Forelimb muscle (tissue), 1 donor: ENCODE measurements around the gene SOWAHA. TPM values are rescaled to one million over a fixed set of nuclear protein-coding genes. Genes with fewer than 3 reads are reported as not detected.

Source experiments
- DNase-seq: peaks from one replicate; pipeline ENCODE4 v3.0.0-alpha.2; 2013; ENCODE audit warnings: low read depth
- polyA plus RNA-seq: library from polyadenylated mRNA; unstranded; fragments of 120-200 nt; gene quantifications from one replicate; pipeline ENCODE4 v1.2.1, GENCODE V29; 2013; ENCODE audit not compliant: insufficient read length

The SOWAHA gene
- 0.11 TPM for polyA plus RNA-seq

- DNase-seq = no peak
Observed at GRCh38 chr5:132812781-132813598, at the start of gene SOWAHA. Gene SOWAHA, plus strand, starts transcription at chr5:132813302. Its CDS starts 320 bp downstream, at chr5:132813622.

DNA sequence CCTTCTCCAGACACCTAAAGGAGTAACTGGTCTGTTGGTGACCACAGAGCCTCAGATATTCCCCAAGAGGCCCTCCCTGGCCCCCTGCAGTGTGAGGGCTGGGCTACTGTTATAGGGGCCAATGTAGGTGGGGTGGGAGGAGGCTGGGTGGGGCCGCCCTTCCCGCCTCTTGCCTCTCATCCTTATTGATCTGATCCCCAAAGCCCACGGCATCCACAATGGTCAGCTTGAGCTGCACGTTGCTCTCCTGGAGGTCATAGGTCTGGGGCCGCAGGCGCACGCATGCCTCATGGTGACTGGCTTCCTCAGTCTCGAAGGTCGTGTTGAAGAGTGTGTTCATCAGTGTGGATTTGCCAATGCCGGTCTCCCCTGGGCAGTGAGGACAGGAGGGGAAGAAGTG, 49.1 kb upstream of the SOWAHA start:
- DNase-seq = no peak

GRCh38 chr5:132764671-132765238, 48.3 kb upstream of the SOWAHA start:
- no peak for DNase-seq

DNA sequence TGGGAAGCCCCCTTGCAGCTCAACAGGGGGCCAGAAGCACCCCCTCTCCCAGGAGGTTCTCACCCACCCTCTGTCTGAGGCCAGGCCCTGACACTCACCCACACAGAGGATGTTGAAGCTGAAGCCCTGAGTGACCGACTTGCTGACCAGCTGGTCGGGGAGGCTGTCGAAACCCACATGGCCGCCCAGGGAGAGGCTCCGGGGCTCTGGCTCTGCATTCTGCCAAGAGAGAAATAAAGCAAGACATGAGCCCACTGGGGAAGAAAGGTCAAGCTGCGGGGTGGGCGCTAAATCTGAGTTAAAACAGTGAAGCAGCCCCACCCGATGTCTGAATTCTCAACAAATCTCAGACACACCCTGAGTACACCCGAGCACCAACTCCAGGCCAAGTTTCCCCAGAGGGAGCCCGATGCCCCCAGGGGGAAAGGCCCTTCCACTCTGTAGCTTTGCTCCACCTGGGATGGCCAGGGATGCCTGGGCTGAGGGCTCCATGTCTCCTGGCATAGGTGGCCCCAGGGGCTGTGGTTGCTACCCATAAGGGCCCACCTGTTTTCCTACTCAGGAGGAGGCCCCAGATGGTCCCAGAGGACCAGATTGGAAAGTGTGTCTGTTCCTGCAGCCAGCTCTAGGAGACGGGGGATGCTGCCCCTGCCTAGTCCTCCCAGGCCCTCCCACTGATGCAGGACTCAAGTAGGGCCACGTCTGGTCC, 47.6 kb upstream of the SOWAHA start:
- DNase-seq = no peak

DNA sequence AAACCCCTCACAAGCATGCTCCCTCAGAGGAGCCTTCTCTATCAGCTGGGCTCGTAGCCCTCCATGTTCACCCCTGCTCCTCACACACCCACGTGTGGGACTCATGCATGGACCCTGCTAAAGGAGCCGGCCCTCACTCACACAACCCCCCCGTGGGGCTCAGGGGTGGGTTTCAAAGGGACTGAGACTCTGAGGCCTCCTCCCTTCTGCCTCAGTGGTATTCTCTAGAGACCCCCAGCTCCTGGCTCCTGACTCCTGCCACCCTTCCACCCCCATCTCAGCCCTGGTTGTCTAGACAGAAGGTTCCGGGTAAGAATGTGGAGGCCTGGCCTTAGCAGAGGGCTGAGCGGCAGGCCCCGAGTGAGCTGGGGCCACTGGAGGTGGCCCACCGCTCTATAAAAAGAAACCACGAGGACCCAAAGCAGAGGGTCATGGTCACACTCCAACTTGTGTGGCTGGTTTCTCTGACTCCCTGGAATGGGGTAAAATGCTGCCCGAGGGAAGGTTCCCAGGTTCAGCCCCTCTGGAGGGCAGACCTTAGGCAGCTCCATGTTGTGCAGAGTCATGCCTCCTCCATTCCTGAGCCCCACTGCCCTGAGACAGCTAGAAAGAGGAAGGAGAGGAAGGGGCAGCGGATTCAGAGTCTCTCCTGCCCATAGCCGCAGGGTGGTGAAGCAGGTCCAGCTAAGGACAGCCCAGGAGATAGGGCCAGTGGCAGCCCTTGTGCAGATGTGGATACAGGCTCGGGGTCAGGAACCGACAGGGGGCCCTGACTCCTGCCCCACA, 46.9 kb upstream of the SOWAHA start:
- no peak for DNase-seq

DNA sequence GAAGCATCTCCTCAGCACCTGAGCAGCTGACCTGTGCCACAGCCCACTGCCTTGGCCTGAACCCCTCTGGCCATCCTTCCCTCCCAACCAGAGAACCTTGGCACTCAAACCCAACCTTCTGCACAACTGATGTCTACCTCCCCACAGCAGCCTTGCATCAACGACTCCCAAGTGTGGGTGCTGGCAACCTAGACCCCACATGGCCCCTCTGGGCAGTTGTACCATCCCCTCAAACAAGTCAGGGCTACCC, 46.4 kb upstream of the SOWAHA start:
- DNase-seq = no peak

GRCh38 chr5:132767150-132767549, 46.0 kb upstream of the SOWAHA start:
- DNase-seq = no peak

DNA sequence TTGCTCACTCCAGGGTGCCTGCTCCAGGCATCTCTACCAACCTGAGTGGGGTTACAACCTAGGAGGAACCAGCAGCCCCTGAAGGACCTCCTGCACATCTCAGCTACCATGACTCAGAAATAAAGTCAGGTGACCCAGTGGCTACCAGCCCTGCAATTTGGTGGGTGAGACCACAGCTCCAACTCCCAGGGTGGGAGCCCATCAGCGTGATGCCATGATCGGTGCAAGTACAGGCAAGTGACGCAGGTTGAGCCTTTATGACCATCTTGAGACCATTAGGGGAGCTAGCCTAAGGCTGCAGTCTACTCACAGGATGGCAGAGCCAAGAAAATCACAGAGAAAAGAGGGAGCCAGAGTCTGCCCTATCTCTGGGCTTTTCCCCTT, 44.6 kb upstream of the SOWAHA start:
- DNase-seq = no peak

DNA sequence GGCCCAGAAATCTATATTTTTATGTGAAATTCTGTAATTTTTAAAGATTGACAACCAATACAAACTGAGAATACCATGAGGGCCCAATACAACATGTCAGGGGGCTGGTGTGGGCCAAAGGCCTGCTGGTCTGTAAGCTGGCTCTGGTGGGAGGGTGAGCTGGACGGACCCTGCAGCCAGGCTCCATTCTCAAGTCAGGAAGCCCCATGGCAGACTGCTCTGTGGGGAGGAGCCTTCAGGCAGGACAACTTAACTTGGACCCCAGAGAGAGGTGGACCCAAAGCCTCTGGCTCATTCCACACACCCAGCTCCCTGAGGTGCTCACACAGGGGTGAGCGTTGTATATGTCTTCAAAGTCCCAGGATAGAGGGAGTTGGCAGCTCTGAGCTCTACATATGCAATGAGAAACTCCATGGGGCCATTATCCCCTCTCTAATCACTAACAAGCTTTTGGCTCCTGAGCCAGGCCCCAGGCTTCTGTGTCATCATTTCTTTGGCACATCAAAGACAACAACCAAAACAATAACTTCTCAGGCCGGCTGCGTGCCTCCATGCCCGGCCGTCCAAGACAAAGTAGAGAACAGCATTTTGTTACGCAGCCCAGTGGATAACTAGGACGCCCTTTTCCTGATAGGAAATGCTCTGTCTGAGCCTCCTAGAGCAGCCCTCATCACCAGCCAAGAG, 42.5 kb upstream of the SOWAHA start:
- no peak for DNase-seq

- no peak for DNase-seq
Observed at GRCh38 chr5:132771503-132771998, 41.6 kb upstream of the SOWAHA start.

DNA sequence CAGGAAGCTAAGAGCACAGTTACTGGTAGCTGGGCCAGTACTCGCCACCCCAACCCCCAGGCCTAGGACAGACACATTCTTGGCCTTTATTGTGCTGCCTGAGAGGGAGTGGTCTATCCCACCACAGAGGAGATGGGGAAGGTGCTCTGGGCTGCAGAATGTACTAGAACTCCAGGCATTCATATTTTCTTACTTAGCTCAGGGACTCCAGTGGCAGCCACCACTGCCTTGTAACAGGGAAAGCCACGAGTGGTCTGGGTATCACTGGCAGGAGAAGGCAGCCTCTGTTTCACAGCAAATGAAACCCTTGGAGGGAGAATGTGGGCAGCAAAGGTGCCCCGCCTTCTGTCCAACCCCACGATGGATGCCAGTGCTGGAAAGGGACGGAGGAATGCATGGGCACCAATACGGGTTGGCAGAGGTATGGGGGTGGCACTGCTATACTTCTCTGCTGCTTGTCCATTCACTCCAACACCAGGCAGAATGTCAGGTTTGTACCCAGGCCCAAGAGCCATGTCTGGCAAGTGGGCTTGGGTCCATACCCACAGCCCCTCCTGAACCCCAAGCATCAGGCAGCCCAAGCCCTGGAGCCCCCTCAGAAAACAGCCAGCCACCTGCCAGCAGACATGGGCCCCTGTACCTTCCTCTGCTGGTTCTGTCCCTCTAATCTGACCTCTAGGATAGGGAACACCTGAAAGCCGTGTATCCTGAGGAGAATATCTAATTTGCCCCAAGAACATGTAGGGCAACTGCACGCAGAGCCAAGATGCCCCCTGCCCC, 40.6 kb upstream of the SOWAHA start:
- DNase-seq = no peak

GRCh38 chr5:132773114-132773513, 40.0 kb upstream of the SOWAHA start:
- no peak for DNase-seq

- DNase-seq = no peak
Observed at GRCh38 chr5:132773601-132774355, 39.3 kb upstream of the SOWAHA start.

GRCh38 chr5:132774406-132774805, 38.7 kb upstream of the SOWAHA start:
- no peak for DNase-seq

GRCh38 chr5:132774896-132775295, 38.2 kb upstream of the SOWAHA start:
- DNase-seq = no peak

- DNase-seq = no peak
Observed at GRCh38 chr5:132775476-132775961, 37.6 kb upstream of the SOWAHA start.

GRCh38 chr5:132776131-132776937, 36.8 kb upstream of the SOWAHA start:
- no peak for DNase-seq

- no peak for DNase-seq
Observed at GRCh38 chr5:132776938-132777208, 36.2 kb upstream of the SOWAHA start.
